Measurements from ENCODE around the gene CDK18. TPM values are rescaled to one million over a fixed set of nuclear protein-coding genes. Genes with fewer than 3 reads are reported as not detected.
A peak's percentile ranks its signal among the peaks of the same experiment; 100 is the strongest.

Gene CDK18
- total RNA-seq, 1 experiment from 2014 or later = 38.5 TPM

DNA sequence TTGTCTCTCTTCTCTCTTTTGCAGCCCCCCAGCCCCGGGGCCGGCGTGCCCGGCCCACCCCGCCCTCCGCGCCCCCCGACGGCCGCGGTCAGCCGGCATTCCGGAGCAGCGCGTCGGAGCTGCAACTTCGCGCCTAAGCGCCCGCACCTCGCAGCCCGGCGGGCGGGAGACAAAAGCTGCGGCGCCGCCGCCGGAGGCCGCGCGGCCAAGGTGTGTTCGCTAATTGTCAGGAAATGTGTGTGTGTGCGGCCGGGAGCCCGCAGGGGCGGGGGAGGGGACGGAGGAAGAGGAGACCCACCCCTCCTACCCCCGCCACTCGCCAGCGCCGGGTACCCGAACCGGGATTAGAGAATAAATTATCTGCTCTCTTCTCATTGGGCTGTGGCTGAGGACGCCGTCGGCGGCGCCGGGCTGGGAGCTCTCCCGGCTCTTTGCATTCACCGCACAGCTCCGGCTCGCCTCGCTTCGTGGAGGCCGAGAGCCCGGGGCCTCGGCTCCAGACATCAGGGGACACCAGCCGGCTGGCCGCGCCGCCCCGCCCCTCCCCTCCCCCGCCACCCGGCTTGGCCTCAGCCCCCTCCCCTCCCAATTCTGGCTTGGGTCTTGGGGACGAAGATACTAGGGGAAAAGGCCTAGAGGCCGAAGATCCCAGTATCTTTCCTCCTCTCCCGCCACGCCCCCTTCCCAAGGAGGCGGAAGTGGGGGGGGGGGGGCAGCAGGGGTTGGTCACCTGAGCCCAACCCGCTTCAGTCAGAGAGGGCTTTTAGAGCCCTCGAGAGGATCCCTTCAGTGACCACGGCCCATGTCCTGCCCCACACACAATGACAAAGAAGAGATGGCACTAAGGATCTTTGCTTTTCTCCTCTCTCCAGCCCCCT lies 47.4 kb upstream of the CDK18 start:
- H2BK15ac ChIP-seq (ENCODE audit: low read depth, low read length) = no peak overlapping the region
- H3K56ac ChIP-seq (ENCODE audit: insufficient read length, low read depth, low read length) = no peak overlapping the region
- WGBS (ENCODE audit: extremely low coverage, insufficient read length, low lambda C conversion rate) = no CpG with 5 or more reads among the region's 74 CpGs
- H3K14ac ChIP-seq (ENCODE audit: insufficient read depth, low read length) = peak overlapping the region; percentile 84
- H3K4me1 ChIP-seq (ENCODE audit: insufficient read depth, low read length) = peaks cover 10% of the 10 kb centered on the region
- peak overlapping the region; percentile 72 for H3K9ac ChIP-seq (ENCODE audit: extremely low read depth, insufficient read length, low read length)
- H4K91ac ChIP-seq (ENCODE audit: insufficient read length, low read depth, low read length) = no peak overlapping the region
- no peak overlapping the region for H4K5ac ChIP-seq (ENCODE audit: insufficient read length, low read depth, low read length)
- H2BK12ac ChIP-seq (ENCODE audit: insufficient read length, low read depth, low read length) = no peak overlapping the region
- peak; percentile 89 for DNase-seq
- no peak overlapping the region for H4K8ac ChIP-seq (replicated peaks; ENCODE audit: insufficient read length, low read depth, low read length)
- TF ChIP-seq, protein P1, sequence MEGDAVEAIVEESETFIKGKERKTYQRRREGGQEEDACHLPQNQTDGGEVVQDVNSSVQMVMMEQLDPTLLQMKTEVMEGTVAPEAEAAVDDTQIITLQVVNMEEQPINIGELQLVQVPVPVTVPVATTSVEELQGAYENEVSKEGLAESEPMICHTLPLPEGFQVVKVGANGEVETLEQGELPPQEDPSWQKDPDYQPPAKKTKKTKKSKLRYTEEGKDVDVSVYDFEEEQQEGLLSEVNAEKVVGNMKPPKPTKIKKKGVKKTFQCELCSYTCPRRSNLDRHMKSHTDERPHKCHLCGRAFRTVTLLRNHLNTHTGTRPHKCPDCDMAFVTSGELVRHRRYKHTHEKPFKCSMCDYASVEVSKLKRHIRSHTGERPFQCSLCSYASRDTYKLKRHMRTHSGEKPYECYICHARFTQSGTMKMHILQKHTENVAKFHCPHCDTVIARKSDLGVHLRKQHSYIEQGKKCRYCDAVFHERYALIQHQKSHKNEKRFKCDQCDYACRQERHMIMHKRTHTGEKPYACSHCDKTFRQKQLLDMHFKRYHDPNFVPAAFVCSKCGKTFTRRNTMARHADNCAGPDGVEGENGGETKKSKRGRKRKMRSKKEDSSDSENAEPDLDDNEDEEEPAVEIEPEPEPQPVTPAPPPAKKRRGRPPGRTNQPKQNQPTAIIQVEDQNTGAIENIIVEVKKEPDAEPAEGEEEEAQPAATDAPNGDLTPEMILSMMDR (conservative IDR thresholded peaks at IDR 0.05) = no peak
- no peak overlapping the region for H3K4ac ChIP-seq (ENCODE audit: low read depth, low read length)
- no peaks in the 10 kb centered on the region for H4K20me1 ChIP-seq (ENCODE audit: control insufficient read depth, insufficient read depth, insufficient read length)
- H3K27me3 ChIP-seq (ENCODE audit: insufficient read depth, low read length) = no peaks in the 10 kb centered on the region; the same call in 1 of the 2 replicates
- no peak overlapping the region for H3K23ac ChIP-seq (ENCODE audit: insufficient read length, low read depth, low read length)
- Mint-ChIP-seq H3K4me3 (peak overlapping the region; percentile 95 to 99), H3K27me3 (ENCODE audit: low read depth) (peaks cover 40% of the 10 kb centered on the region), H3K27ac (peak overlapping the region in 2 of 3 experiments; percentile 44 to 88; a peak in 2 of 7 replicates), H3K36me3 (ENCODE audit: insufficient read depth in 1 of 3, low read depth in 3 of 3) (peaks cover 10 to 23% (median 11%) of the 10 kb centered on the region in 3 experiments), H3K4me1 (peaks cover 45 to 51% of the 10 kb centered on the region in 2 experiments), H3K9me3 (no peaks in the 10 kb centered on the region)
- H2AK5ac ChIP-seq (ENCODE audit: insufficient read length, low read length) = no peak overlapping the region
- H2AFZ ChIP-seq (ENCODE audit: low read length) = no peak overlapping the region
- no peak overlapping the region for H2BK120ac ChIP-seq (ENCODE audit: low read depth, low read length, poor library complexity, severe bottlenecking)
- no peak overlapping the region for H3K18ac ChIP-seq (ENCODE audit: insufficient read length, low read depth, low read length)
- peak overlapping the region; percentile 63 for H3K4me2 ChIP-seq (ENCODE audit: insufficient read depth, insufficient read length, low read length)
- no peaks in the 10 kb centered on the region for H3K9me3 ChIP-seq (ENCODE audit: control insufficient read depth, low read depth, low read length)
- no peak overlapping the region for H3T11ph ChIP-seq (ENCODE audit: low read length)
- H2BK5ac ChIP-seq (ENCODE audit: insufficient read length, low read length) = no peak overlapping the region
- no peak overlapping the region for H2BK20ac ChIP-seq (ENCODE audit: low read depth, low read length, poor library complexity, severe bottlenecking)
- H3K79me1 ChIP-seq (ENCODE audit: insufficient read depth, low read depth, low read length, poor library complexity, severe bottlenecking) = peaks cover 3% of the 10 kb centered on the region
- peaks cover 21% of the 10 kb centered on the region for H3K23me2 ChIP-seq (ENCODE audit: insufficient read length, low read depth, low read length, poor library complexity, severe bottlenecking)
- H3K27ac ChIP-seq (ENCODE audit: insufficient read length, low read depth, low read length) = no peak overlapping the region
- H3K79me2 ChIP-seq (ENCODE audit: insufficient read depth, low read length) = no peaks in the 10 kb centered on the region
